Astrocyte of the hippocampus (primary cell): Measurements from ENCODE around the gene RNASE11.
"Not testable (repeated sequence)": the region's sequence is repeated elsewhere in the genome, so short reads cannot be mapped to it uniquely, and the experiment has no call there.

ENCODE experiments used
- DNase-seq: peaks from one replicate; pipeline ENCODE4 v3.0.0; 2011; ENCODE audit warnings: low read depth, low spot score

Gene RNASE11

GRCh38 chr14:20587489-20588154 is at the start of gene RNASE11:
RNASE11 (minus strand) TSS chr14:20588001.
- no peak for DNase-seq

DNA sequence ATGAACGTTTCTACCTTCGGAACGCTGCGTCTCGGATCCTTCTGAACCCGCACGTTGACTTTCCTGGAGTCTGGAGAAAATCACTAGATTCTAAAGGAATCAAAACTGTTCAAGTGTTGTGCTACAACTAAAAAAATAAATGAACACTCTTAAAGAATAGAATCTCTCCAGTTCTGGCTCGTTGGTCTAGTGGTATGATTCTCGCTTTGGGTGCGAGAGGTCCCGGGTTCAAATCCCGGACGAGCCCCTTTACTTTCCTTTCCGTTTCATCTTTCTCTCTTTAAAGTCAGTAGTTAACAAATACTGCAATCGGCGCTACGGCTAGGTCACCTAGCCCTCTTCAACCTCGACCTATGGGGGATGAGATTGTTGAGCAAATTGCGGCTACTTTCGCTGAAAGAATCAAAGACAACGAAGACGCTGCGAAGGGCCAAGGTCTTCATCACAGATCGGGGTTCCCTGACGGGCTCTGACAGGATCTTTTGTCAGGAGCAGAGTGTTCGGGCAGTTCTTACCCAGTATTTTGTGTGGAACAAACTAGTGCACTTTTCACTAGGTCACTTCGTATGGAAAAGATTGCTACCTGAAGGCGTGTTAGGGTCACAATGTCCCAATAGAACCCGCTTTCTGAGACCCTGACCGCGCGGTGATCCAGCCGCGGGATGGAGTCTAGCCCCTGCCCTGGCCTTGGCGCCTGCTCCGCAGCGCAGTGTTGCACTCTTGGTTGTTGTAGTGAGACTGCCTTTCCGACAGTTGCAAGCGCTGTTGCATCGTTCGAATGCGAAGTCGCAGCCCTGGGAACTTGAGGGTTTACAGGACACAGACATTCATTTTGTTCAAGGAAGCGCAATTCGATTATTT is 45.3 kb upstream of the RNASE11 start:
- peak; percentile 73 for DNase-seq

GRCh38 chr14:20632448-20632830 is 44.6 kb upstream of the RNASE11 start:
- DNase-seq: no peak

DNA sequence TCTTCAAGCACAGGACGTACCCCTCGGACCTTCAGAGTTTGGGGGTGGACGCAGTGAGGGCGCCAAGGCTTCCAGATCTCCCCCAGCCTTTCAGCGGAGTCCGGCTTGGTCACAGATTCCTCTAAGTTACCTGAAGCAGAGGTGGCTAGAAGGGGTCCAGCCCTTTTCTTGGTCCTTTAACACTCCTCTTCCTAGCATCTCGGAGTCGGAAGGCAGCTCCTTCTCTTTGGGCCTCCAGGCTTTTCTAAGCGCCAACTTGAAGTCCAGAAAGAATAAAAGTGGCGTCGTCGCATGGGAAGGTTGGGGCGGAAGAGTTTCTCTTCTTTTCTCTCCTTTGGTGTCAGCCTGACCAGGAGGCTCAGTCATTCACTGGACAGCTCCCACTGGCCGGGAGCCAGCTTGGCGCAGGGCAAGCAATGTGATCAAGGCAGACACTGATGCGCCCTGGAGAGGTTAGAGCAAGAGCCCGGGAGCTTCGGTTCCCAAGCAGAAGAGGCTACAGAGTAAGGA is 44.1 kb upstream of the RNASE11 start:
- peak; percentile 54 for DNase-seq

- peak; percentile 59 for DNase-seq
These were observed 43.5 kb upstream of the RNASE11 start for GRCh38 chr14:20631023-20631879.

- DNase-seq: peak; percentile 21
These were observed 42.7 kb upstream of the RNASE11 start for GRCh38 chr14:20630340-20631022.

DNA sequence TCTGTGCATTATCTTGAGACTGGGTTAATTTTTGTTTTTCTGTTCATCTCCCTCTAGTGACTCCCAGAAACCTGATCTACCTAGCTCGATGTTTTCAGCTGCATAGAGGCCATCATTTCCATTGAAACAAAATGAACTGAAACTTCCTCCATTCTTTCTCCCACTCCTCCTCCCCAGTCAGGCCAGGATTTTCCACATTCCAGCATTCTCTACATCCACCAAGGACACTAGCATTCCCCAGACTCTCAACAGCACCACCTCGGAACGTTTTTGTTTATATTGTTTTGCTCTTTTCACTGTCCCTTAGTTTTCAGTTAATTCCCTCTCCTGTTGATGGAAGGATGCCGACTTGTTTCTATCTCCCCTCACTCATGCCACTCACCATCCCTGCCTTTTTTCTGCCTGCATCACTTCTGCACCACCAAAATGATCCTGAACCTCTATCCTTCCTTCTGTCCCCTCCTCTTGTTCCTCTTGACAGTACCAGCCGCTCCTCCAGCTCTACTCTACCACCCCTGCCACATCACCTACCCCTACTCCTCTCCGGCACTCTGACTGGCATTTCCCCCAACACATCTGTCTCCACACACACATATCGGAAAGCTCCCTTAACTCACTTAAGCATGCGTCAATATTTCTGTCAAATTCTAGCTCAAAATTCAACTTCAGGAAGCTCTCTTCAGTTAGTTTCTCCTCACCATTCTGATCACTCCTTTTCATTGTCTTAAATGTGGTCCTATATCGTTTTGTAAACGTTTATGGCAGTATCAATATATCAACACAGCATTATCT is 40.5 kb upstream of the RNASE11 start:
- DNase-seq: no peak

GRCh38 chr14:20627346-20628027 is 39.7 kb upstream of the RNASE11 start:
- no peak for DNase-seq

GRCh38 chr14:20626274-20626673 is 38.5 kb upstream of the RNASE11 start:
- DNase-seq: no peak

- DNase-seq: peak; percentile 38
These were observed 36.8 kb upstream of the RNASE11 start for GRCh38 chr14:20624495-20625070.

DNA sequence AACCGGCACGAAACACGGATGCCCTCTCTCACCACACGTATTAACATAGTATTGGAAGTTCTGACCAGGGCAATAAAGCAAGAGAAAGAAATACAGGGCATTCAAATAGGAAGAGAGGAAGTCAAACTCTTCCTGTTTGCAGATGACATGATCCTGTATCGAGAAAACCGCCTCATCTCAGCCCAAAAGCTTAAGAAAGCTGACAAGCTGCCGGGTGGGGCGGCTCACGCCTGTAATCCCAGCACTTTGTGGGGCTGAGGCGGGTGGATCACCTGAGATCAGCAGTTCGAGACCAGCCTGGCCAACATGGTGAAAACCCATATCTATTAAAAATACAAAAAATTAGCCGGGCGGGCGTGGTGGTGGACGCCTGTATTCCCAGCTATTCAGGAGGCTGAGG is 36.0 kb upstream of the RNASE11 start:
- DNase-seq: no peak

DNA sequence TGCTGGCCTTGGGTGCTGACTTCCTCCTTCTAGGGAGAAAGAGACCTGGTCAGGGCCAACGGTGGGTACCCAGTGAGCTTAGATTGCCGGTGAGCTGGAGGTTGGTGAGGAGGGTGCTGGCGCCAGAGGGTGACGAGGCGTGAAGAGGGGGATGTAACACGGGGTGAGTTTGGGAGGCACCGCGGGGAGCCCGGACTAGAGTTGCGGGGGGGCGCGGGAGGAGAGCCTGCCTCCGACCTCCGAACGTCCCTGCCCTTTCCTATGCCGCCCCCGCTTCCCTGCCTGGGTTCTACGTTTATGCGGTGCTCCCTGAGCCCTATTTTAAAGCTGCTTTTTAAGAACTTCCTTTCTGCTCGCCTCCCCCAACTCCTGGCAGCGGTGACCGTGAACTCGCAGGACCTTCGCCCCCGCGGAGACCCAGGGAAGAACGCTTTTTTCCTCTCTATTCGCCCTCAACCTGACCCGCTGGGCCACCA is 35.1 kb upstream of the RNASE11 start:
- no peak for DNase-seq

DNA sequence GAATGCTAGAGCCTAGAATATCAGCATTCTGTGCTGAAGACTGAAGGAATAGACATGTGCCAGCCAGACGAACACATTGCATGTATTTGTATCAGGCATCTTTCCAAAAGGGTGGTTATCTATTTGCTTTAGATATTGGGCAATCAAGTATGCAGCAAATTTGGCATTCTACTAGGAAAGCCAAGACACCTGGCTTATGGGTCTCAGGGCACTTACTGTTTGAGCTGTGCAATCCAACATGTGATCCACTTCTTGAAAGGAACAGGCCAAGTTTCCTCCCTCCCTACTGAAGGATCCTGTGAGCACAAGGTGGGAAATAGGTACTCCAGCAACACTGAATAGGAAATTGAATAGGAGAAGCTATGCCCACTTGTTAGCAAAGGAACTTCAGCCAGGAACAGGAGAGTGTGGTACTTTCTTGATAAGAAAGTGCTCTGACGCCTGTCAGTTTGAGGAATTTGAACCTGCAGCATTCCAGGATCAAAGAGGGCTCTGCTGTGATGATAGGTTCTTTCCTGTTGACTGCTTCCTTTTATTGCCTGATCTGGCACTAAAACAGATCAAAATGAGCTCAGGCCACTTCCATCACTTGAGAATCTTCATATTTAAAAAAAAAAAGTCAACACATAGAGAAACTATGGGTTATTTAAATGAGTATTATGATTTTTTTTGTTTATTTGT is 33.1 kb upstream of the RNASE11 start:
- DNase-seq: no peak

DNA sequence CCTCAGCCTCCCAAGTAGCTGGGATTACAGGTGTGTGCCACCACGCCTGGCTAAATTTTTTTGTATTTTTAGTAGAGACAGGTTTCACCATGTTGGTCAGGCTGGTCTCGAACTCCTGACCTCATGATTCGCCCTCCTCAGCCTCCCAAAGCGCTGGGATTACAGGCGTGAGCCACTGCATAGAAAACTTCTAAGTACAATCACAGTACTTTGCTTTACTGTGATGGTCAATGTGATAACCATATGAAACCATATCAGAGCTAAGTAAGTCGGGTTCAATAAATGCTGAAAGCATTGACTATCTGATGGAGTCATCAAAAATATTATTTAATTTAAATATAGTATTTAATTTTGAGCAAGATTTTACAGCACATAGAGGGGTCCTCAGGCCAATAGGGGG is 31.9 kb upstream of the RNASE11 start:
- DNase-seq: not testable (repeated sequence)

GRCh38 chr14:20618271-20618749 is 30.5 kb upstream of the RNASE11 start:
- DNase-seq: no peak

DNA sequence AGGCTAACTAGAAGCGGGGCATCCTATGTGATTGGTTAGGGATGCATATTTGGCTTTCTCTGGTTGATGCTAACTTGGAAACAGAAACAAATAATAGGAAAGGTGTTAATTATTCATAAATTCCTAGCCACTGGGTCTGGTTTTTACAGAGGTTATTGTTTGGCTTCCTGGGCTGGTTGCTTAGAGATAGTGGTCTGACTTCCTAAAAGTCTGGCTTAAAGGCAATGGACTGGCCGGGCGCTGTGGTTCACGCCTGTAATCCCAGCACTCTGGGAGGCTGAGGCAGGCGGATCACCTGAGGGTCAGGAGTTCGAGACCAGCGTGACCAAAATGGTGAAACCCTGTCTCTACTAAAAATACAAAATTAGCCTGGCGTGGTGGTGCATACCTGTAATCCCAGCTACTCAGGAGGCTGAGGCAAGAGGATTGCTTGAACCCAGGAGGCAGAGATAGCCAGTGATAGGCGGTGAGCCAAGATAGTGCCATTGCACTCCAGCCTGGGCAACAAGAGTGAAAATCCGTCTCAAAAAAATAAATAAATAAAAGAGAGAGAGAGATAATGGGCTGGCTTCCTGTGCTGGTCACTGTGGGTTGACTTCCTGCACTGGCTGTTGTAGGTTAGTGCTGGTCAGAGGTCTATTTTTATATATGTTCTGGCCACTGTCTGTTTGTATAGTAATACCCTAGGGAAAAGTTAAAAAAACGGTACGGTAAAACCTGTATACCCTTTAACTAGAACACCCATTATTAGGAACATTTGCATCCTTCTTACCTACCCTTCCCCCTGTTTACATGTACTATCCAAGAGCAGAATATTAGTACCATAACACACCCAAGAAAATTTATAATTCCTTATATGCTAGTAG is 29.6 kb upstream of the RNASE11 start:
- DNase-seq: no peak

- DNase-seq: no peak
These were observed 28.2 kb upstream of the RNASE11 start for GRCh38 chr14:20615996-20616395.
